Measurements from ENCODE around the gene GNPTAB.
A peak's percentile ranks its signal among the peaks of the same experiment; 100 is the strongest.

The GNPTAB gene

DNA sequence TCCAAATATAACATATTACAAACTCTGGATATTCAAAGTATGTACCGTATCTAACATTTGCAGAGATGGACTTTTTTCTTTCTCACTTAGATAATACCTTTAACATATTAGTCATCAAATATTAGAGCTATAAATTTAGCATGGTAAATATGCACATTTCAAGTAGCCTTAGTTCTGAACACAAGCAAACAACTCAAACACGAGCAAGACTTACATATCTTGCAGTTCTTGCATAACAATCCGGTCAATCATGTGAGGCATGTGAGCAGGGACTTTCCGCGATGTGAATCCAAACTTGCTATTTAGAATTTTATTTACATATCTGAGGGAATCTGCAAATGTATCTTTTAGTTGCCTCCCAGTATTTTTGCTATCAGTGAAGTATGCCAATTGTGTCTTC lies 69.4 kb downstream of the GNPTAB start:
- no peaks in the 10 kb centered on the region for H3K9me3 Mint-ChIP-seq
- no peak overlapping the region for H3K27ac Mint-ChIP-seq
- H3K27me3 Mint-ChIP-seq (ENCODE audit: low read depth) = no peaks in the 10 kb centered on the region
- peaks cover 23% of the 10 kb centered on the region for H3K36me3 Mint-ChIP-seq (ENCODE audit: low read depth)
- no peak overlapping the region for H3K4me3 Mint-ChIP-seq
- H3K4me1 Mint-ChIP-seq (ENCODE audit: low read depth) = peaks cover 3% of the 10 kb centered on the region

DNA sequence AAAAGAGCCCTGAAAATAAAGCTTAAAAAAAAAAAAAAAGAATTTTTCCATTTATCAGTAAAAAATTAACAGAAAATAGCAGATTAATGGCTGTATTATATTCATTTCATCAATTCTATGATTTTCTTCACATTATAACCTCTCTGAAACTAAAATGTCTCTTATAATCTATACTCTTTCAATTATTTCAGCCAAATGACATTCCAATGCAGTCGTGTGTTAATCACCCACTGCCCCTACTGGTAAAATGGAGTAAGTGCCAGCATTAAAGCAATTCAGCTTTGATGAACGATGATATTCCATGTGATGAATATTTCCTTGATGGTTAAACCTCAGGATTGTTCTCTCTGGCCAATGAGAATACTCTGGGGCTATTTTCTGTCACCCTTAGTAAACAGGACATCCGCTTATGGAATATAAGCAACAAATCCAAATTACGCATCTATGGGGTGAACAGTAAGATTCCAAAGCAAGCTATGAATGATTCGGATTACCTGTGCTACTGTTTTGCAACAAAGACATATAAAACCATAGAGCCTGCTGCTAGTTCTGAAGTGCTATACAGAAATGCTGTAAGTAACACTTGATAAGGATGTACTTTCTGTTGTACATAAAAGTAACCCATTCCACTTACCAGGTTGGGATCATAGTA lies 71.2 kb downstream of the GNPTAB start:
- Mint-ChIP-seq H3K4me3 (no peak overlapping the region), H3K9me3 (no peaks in the 10 kb centered on the region), H3K4me1 (ENCODE audit: low read depth) (peaks cover 3% of the 10 kb centered on the region), H3K27ac (no peak overlapping the region), H3K36me3 (ENCODE audit: low read depth) (peaks cover 24% of the 10 kb centered on the region), H3K27me3 (ENCODE audit: low read depth) (no peaks in the 10 kb centered on the region)

DNA sequence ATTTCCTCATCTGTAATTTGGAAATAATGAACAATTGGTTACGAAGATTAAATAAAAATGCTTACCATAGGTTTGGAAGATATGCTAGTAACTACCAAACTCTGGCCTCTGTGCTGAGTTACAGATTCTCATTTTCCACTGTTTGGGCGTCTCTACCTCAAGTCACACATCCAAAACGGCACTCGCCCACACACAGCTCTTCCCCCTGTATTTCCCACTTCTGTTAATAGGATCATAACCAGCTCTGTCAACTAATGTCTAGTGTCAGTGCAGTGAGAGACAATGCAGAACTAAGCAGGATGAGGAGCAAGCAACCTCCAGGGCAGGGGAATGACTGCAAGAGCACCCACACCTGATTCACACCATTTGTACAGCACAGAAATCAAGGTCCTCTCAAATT lies 80.6 kb downstream of the GNPTAB start:
- H3K27me3 Mint-ChIP-seq (ENCODE audit: low read depth) = no peaks in the 10 kb centered on the region
- no peaks in the 10 kb centered on the region for H3K9me3 Mint-ChIP-seq
- H3K4me1 Mint-ChIP-seq (ENCODE audit: low read depth) = peaks cover 3% of the 10 kb centered on the region
- peaks cover 48% of the 10 kb centered on the region for H3K36me3 Mint-ChIP-seq (ENCODE audit: low read depth)
- H3K4me3 Mint-ChIP-seq = no peak overlapping the region
- no peak overlapping the region for H3K27ac Mint-ChIP-seq

DNA sequence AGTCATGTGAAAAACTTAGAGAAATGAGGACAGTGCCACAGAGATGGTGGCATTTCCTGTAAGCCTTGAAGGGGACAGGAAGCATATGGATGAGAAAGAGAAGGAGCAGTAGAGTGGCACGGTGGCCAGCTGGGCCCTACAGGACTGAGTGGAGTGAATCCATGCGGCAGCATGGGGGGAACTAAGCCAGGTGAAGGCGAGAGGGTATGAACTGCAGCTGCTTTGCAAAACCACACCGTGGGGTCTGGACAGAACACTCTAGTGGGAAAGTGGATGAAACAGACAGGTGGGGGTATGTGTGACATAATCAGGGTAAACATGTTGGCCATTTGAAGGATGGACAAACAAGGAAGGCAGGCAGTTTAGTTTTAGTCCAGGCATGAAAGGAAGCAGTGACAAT lies 81.1 kb downstream of the GNPTAB start:
- H3K9me3 Mint-ChIP-seq = no peaks in the 10 kb centered on the region
- no peak overlapping the region for H3K4me3 Mint-ChIP-seq
- peaks cover 3% of the 10 kb centered on the region for H3K4me1 Mint-ChIP-seq (ENCODE audit: low read depth)
- no peak overlapping the region for H3K27ac Mint-ChIP-seq
- no peaks in the 10 kb centered on the region for H3K27me3 Mint-ChIP-seq (ENCODE audit: low read depth)
- H3K36me3 Mint-ChIP-seq (ENCODE audit: low read depth) = peaks cover 44% of the 10 kb centered on the region

DNA sequence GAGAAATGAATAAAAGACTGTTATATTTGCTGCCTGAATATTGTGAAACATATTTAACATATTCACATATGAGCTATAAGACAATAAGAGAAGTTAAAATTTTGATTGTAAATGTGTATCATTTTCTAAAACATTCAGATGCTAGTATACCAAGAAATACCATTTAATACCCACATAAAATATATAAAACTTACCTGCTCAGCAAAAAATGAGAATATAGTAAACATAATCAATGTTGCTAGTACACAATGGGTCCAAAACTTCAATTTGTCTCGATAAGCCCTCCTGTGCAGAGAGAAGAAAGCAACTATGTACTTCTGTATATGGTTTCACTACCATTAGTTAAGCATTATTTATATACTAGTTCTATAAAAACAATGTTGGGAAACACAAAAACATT lies 81.9 kb downstream of the GNPTAB start:
- Mint-ChIP-seq H3K27me3 (ENCODE audit: low read depth) (no peaks in the 10 kb centered on the region), H3K4me1 (ENCODE audit: low read depth) (peaks cover 9% of the 10 kb centered on the region), H3K4me3 (no peak overlapping the region), H3K9me3 (no peaks in the 10 kb centered on the region), H3K36me3 (ENCODE audit: low read depth) (peaks cover 42% of the 10 kb centered on the region), H3K27ac (no peak overlapping the region)

DNA sequence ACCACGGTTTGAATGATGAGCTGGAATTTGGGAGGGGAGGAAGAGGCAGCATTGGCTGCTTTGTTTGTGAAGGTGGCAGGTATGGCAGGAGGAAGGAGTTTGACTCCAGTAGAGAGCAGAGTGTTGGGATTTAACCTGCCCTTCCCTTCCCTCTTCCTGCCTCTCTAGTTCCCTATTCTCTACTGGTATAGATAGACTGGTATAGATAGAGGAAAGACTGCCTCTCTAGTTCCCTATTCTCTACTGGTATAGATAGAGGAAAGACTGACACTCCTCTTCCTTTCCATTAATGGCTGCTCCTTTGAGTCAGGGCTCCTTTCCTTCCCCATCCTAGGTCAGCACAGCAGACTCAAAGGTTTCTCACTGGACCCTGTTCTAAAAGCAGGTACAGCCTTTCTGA lies 83.1 kb downstream of the GNPTAB start:
- no peak overlapping the region for H3K27ac Mint-ChIP-seq
- H3K36me3 Mint-ChIP-seq (ENCODE audit: low read depth) = peaks cover 43% of the 10 kb centered on the region
- H3K4me3 Mint-ChIP-seq = no peak overlapping the region
- no peaks in the 10 kb centered on the region for H3K27me3 Mint-ChIP-seq (ENCODE audit: low read depth)
- H3K9me3 Mint-ChIP-seq = no peaks in the 10 kb centered on the region
- H3K4me1 Mint-ChIP-seq (ENCODE audit: low read depth) = peaks cover 17% of the 10 kb centered on the region

DNA sequence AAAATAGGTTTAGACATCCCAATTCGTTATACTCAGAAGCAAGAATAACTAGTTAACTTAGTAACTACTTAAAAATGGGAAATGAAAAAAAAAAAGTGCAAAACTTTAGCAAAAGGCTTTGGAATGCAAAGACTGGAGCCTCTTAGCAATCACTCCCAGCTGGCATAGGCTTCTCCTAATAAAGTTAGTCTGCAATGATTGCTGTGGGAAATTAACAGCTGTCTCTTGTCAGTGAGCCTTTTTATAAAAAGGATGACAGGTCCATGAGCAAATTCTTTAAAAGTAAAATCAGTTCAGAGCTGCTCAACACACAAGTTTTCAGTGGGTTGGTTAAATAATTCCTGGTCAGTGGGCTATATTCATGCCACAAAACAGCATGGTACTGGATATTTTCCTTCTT lies 84.1 kb downstream of the GNPTAB start:
- H3K9me3 Mint-ChIP-seq = no peaks in the 10 kb centered on the region
- H3K27me3 Mint-ChIP-seq (ENCODE audit: low read depth) = no peaks in the 10 kb centered on the region
- peaks cover 17% of the 10 kb centered on the region for H3K4me1 Mint-ChIP-seq (ENCODE audit: low read depth)
- no peak overlapping the region for H3K4me3 Mint-ChIP-seq
- peaks cover 38% of the 10 kb centered on the region for H3K36me3 Mint-ChIP-seq (ENCODE audit: low read depth)
- no peak overlapping the region for H3K27ac Mint-ChIP-seq

DNA sequence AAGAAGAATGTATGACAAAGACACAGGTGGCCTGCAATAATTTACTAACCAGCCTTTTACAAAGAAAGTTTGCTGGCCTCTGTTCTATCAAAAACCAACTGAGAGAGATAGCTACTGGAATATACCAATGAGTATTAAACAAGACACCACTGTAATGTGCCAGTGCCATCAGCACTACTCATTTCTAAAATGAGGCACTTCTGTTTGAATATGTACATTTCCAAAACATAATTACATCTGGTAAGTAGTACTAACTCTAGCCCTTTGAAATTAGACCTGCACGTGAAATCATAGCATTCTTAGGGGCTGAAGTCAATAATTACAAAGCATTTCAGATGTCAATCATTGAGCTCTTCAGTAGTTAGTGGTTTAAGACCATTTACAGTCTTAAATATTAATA lies 84.6 kb downstream of the GNPTAB start:
- Mint-ChIP-seq H3K4me3 (no peak overlapping the region), H3K27ac (no peak overlapping the region), H3K27me3 (ENCODE audit: low read depth) (no peaks in the 10 kb centered on the region), H3K9me3 (no peaks in the 10 kb centered on the region), H3K4me1 (ENCODE audit: low read depth) (peaks cover 17% of the 10 kb centered on the region), H3K36me3 (ENCODE audit: low read depth) (peaks cover 37% of the 10 kb centered on the region)

DNA sequence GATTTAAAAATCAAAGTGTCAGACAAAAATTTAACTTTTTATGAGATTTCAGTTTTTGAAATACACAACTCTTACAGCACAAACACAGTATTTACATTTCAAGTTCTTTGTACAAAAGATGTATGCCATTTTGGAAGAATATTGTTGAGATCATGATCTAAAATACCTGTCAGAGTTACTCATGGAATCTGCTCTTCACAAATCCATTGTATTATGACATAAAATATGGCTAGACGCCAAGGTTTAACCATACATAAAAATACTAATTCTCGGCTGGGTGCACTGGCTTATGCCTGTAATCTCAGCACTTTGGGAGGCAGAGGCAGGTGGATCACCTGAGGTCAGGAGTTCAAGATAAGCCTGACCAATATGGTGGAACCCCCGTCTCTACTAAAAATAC lies 85.3 kb downstream of the GNPTAB start:
- Mint-ChIP-seq H3K4me1 (ENCODE audit: low read depth) (peaks cover 17% of the 10 kb centered on the region), H3K36me3 (ENCODE audit: low read depth) (peaks cover 35% of the 10 kb centered on the region), H3K9me3 (no peaks in the 10 kb centered on the region), H3K27me3 (ENCODE audit: low read depth) (no peaks in the 10 kb centered on the region), H3K4me3 (no peak overlapping the region), H3K27ac (no peak overlapping the region)

DNA sequence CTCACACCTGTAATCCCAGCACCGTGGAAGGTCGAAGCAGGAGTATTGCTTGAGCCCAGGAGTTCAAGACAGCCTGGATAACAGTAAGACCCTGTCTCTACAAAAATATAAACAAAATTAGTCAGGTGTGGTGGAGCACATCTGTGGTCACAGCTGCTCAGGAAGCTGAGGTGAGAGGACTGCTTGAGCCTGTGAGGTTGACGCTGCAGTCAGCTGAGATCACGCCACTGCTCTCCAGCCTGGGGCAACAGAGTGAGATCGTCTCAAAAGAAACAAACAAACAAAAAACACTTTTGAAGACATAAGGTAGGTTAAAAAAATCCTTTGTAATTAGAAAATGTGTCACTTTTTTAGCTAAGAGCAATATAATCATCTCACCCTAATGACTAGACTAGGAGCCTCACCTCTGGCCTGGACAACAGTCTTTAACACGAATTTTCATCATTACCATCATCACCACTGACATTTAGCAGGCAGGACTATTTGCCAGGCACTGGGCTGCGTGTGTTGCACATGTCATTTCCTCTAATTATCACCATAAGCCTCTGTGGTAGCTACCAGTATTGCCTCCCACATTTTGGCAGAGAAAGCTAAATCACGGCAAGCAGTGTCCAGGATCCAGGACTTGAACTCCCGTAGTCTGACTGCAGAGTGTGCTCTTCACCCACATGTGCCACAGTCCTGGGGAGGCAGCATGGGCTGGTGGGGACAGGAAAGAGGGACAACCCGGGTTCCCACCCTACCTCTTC lies 86.9 kb downstream of the GNPTAB start:
- H3K27me3 Mint-ChIP-seq (ENCODE audit: low read depth) = no peaks in the 10 kb centered on the region
- peaks cover 27% of the 10 kb centered on the region for H3K36me3 Mint-ChIP-seq (ENCODE audit: low read depth)
- H3K4me1 Mint-ChIP-seq (ENCODE audit: low read depth) = peaks cover 14% of the 10 kb centered on the region
- H3K27ac Mint-ChIP-seq = peak overlapping the region; percentile 3
- H3K9me3 Mint-ChIP-seq = no peaks in the 10 kb centered on the region
- H3K4me3 Mint-ChIP-seq = no peak overlapping the region

DNA sequence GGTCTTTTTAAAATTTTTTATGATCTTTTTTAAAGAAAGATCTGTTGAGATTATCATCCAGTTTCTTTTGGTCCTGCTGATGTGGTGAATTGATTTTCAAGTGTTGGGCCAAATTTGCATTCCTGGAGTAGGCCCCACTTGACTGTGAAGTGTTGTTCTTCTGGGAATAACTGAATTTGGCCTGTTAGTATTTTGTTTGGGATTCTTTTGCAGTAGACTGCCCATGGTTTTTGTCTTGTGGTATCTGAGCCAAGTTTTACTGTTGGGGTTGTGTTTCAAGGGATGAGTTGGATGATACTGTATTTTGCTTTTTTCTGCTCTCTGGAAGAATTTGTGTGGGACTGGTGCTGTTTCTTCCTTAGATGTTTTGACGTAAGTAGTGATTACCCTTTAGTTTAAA lies 87.5 kb downstream of the GNPTAB start:
- H3K4me1 Mint-ChIP-seq (ENCODE audit: low read depth) = peaks cover 14% of the 10 kb centered on the region

DNA sequence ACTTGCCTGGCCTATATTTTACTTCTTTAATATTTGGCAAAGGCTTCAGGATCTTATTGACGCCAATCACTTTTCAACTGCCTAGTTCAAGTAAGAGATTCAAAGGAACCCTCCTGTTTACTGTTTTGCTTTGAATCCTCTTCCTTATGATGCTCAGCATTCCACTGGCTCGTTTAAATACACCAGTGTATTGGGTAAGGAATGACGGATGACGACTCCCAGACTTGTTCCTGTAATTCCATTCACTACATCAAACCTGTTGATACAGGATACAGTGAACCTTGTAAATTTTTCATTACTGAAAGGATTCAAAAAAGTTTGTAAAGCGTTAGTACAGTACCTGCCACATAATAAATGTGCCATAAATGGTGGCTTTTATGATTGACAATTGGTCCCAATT lies 89.8 kb downstream of the GNPTAB start:
- Mint-ChIP-seq H3K9me3 (no peaks in the 10 kb centered on the region), H3K4me3 (no peak overlapping the region), H3K4me1 (ENCODE audit: low read depth) (peaks cover 14% of the 10 kb centered on the region), H3K27me3 (ENCODE audit: low read depth) (no peaks in the 10 kb centered on the region), H3K36me3 (ENCODE audit: low read depth) (peaks cover 10% of the 10 kb centered on the region), H3K27ac (no peak overlapping the region)

More for the DNA sequence above, 87.5 kb downstream of the GNPTAB start:
- no peaks in the 10 kb centered on the region for H3K9me3 Mint-ChIP-seq
- no peaks in the 10 kb centered on the region for H3K27me3 Mint-ChIP-seq (ENCODE audit: low read depth)
- H3K4me3 Mint-ChIP-seq = no peak overlapping the region
- H3K36me3 Mint-ChIP-seq (ENCODE audit: low read depth) = peaks cover 20% of the 10 kb centered on the region
- peak overlapping the region; percentile 3 for H3K27ac Mint-ChIP-seq

DNA sequence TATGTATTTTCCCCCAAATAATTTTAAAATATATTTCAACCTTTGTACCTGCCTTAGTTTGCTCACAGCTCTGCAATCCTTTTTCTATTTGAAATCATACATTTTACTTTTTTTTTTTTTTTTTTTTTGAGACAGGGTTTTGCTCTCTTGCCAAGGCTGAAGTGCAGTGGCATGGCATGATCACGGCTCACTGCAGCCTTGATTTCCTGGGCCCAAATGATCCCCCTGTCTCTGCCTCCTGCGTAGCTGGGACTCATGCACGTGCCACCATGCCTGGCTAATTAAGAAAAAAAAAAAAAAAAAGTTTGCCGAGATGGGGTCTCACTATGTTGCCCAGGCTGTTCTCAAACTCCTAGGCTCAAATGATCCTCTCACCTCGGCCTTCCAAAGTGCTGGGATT lies 90.2 kb downstream of the GNPTAB start:
- H3K9me3 Mint-ChIP-seq = no peaks in the 10 kb centered on the region
- H3K36me3 Mint-ChIP-seq (ENCODE audit: low read depth) = peaks cover 10% of the 10 kb centered on the region
- no peak overlapping the region for H3K27ac Mint-ChIP-seq
- peaks cover 14% of the 10 kb centered on the region for H3K4me1 Mint-ChIP-seq (ENCODE audit: low read depth)
- H3K27me3 Mint-ChIP-seq (ENCODE audit: low read depth) = no peaks in the 10 kb centered on the region
- no peak overlapping the region for H3K4me3 Mint-ChIP-seq

DNA sequence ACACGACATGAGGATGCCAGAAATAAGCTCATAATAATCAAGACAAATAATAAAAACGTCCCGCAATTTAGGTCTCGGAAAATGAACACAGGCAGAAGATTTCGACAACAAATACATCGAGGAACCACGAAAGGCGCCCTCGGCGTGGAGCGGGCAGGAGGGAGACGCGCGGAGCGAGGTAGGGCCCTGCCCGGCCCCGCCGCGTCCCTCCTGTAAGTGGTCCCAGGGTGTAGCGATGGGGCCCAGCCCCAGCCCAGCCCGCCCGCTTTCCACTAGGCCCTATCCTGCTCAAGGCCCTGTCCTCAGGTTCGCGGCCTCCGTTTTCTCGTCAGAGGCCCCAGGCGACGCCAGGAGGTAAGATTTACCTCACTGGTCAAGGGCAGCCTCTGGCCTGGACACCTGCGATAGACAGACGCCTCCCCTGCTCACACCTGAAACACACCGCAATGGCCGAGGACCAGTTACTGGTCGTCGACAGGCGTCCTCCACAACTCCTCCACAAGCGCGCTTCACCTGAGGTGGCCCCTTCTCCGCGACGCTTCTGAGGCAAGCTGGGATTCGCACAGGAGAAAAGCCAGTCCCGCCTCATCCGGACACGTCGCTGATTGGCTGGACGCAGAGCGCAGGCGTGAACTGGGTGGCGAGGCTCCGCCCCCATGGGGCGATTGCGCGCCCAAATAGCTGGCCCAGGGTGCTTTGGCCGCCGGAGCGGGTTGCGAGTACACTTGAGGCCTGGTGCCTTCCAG lies 91.7 kb downstream of the GNPTAB start, which contains the start of gene SYCP3:
SYCP3 (minus strand) TSS at position 543 of the 746 bp plus-strand sequence. CDS start 1,527 bp downstream, outside the sequence.
- H3K36me3 Mint-ChIP-seq (ENCODE audit: low read depth) = peaks cover 9% of the 10 kb centered on the region
- H3K27ac Mint-ChIP-seq = no peak within 1 kb of the TSS
- no peaks in the 10 kb centered on the region for H3K9me3 Mint-ChIP-seq
- H3K27me3 Mint-ChIP-seq (ENCODE audit: low read depth) = no peaks in the 10 kb centered on the region
- H3K4me3 Mint-ChIP-seq = no peak within 1 kb of the TSS
- peaks cover 10% of the 10 kb centered on the region for H3K4me1 Mint-ChIP-seq (ENCODE audit: low read depth)

DNA sequence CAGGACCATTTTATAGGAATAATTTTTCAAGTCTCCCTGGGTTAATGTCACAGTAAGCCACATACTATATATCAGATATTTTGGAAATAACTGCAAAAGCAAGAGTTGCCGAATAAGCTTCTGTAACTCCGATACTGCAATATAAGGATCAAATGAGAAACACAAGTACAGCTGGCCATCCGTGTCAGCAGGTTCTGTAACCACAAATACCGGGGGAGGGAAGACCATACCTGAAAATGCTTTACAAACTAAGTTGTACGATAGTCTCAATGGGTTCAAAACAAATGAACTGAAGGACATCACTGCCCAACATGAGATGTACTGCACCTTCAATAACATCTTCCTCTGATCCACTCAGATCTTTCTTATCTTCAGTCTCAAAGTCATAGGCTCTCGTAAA lies 93.3 kb downstream of the GNPTAB start:
- no peaks in the 10 kb centered on the region for H3K27me3 Mint-ChIP-seq (ENCODE audit: low read depth)
- no peaks in the 10 kb centered on the region for H3K4me1 Mint-ChIP-seq (ENCODE audit: low read depth)
- no peaks in the 10 kb centered on the region for H3K36me3 Mint-ChIP-seq (ENCODE audit: low read depth)
- H3K27ac Mint-ChIP-seq = no peak overlapping the region
- no peak overlapping the region for H3K4me3 Mint-ChIP-seq
- no peaks in the 10 kb centered on the region for H3K9me3 Mint-ChIP-seq

Measured in T-helper 1 cell treated with Interleukin-12 subunit alpha and Interleukin-12 subunit beta and Interleukin-4 antibody, amounts not matched to agents 30 μg/mL and 1 μg/mL, for 36 hours (primary cell).